ENCODE measurements around the gene ZCCHC7.
A peak's percentile ranks its signal among the peaks of the same experiment; 100 is the strongest.
"Not testable (repeated sequence)": the region's sequence is repeated elsewhere in the genome, so short reads cannot be mapped to it uniquely, and the experiment has no call there.

The ZCCHC7 gene

GRCh38 chr9:37119907-37120842 lies at the start of gene ZCCHC7:
Gene ZCCHC7, plus strand, starts transcription at chr9:37120574.
- Mint-ChIP-seq H3K27me3 (ENCODE audit: low read depth, poor library complexity) (peaks cover 8% of the 10 kb centered on the region), H3K4me1 (peaks cover 18% of the 10 kb centered on the region), H3K4me3 (peak within 1 kb of the TSS; percentile 87), H3K36me3 (ENCODE audit: low read depth) (peaks cover 6% of the 10 kb centered on the region), H3K9me3 (peaks cover 23% of the 10 kb centered on the region), H3K27ac (peak within 1 kb of the TSS; percentile 90)
- peak; percentile 96 for DNase-seq
- TF ChIP-seq CTCF (IDR thresholded peaks at IDR 0.05), result no peak

- DNase-seq; H3K4me1 Mint-ChIP-seq; H3K4me3 Mint-ChIP-seq; H3K27ac Mint-ChIP-seq; H3K36me3 Mint-ChIP-seq (ENCODE audit: low read depth): not testable (repeated sequence)
- Mint-ChIP-seq H3K27me3 (ENCODE audit: low read depth, poor library complexity) (peaks cover 39% of the 10 kb centered on the region), H3K9me3 (peaks cover 14% of the 10 kb centered on the region)
Measured at GRCh38 chr9:37074790-37075189, 45.6 kb upstream of the ZCCHC7 start.

GRCh38 chr9:37079370-37080164 lies 40.8 kb upstream of the ZCCHC7 start:
- Mint-ChIP-seq H3K4me1 (peaks cover 13% of the 10 kb centered on the region), H3K27ac (peak overlapping the region; percentile 92), H3K36me3 (ENCODE audit: low read depth) (no peaks in the 10 kb centered on the region), H3K27me3 (ENCODE audit: low read depth, poor library complexity) (peaks cover 31% of the 10 kb centered on the region), H3K4me3 (peak overlapping the region; percentile 89), H3K9me3 (peaks cover 14% of the 10 kb centered on the region)
- no peak for TF ChIP-seq CTCF (IDR thresholded peaks at IDR 0.05)
- peak; percentile 85 for DNase-seq

- peak overlapping the region; percentile 89 for H3K4me3 Mint-ChIP-seq
- H3K27me3 Mint-ChIP-seq (ENCODE audit: low read depth, poor library complexity), result peaks cover 25% of the 10 kb centered on the region
- not testable (repeated sequence) for DNase-seq; H3K36me3 Mint-ChIP-seq (ENCODE audit: low read depth)
- H3K27ac Mint-ChIP-seq, result peak overlapping the region; percentile 92
- H3K9me3 Mint-ChIP-seq, result peaks cover 14% of the 10 kb centered on the region
- peaks cover 13% of the 10 kb centered on the region for H3K4me1 Mint-ChIP-seq
Measured at GRCh38 chr9:37080165-37080628, 40.2 kb upstream of the ZCCHC7 start.

GRCh38 chr9:37081507-37081906 lies 38.9 kb upstream of the ZCCHC7 start:
- not testable (repeated sequence) for H3K27ac Mint-ChIP-seq; H3K36me3 Mint-ChIP-seq (ENCODE audit: low read depth); DNase-seq
- Mint-ChIP-seq H3K4me1 (peaks cover 13% of the 10 kb centered on the region), H3K4me3 (peak overlapping the region; percentile 89), H3K27me3 (ENCODE audit: low read depth, poor library complexity) (peaks cover 14% of the 10 kb centered on the region), H3K9me3 (peaks cover 14% of the 10 kb centered on the region)

- no peak overlapping the region for H3K4me3 Mint-ChIP-seq
- H3K9me3 Mint-ChIP-seq, result peaks cover 14% of the 10 kb centered on the region
- H3K36me3 Mint-ChIP-seq (ENCODE audit: low read depth), result peaks cover 9% of the 10 kb centered on the region
- no peak overlapping the region for H3K27ac Mint-ChIP-seq
- no peak for TF ChIP-seq CTCF (IDR thresholded peaks at IDR 0.05)
- no peak for DNase-seq
- H3K4me1 Mint-ChIP-seq, result peaks cover 13% of the 10 kb centered on the region
- H3K27me3 Mint-ChIP-seq (ENCODE audit: low read depth, poor library complexity), result peaks cover 14% of the 10 kb centered on the region
Measured at GRCh38 chr9:37082214-37082765, 38.1 kb upstream of the ZCCHC7 start.

GRCh38 chr9:37083654-37084053 lies 36.7 kb upstream of the ZCCHC7 start:
- TF ChIP-seq CTCF (IDR thresholded peaks at IDR 0.05), result no peak
- Mint-ChIP-seq H3K9me3 (peaks cover 7% of the 10 kb centered on the region), H3K27me3 (ENCODE audit: low read depth, poor library complexity) (peaks cover 11% of the 10 kb centered on the region), H3K4me1 (peaks cover 13% of the 10 kb centered on the region), H3K4me3 (no peak overlapping the region), H3K27ac (no peak overlapping the region), H3K36me3 (ENCODE audit: low read depth) (peaks cover 11% of the 10 kb centered on the region)
- no peak for DNase-seq
